ENCODE data around the gene POU3F4. TPM values are rescaled to one million over a fixed set of nuclear protein-coding genes. Genes with fewer than 3 reads are reported as not detected.
A peak's percentile ranks its signal among the peaks of the same experiment; 100 is the strongest.

Gene POU3F4
- total RNA-seq, 1 donor from 2014 or later: not detected

GRCh38 chrX:83501003-83501402, 7.1 kb upstream of the POU3F4 start:
- Histone ChIP-seq H3K9ac (no peak overlapping the region), H3F3A (ENCODE audit: low read depth) (no peaks in the 10 kb centered on the region), H3K9me3 (ENCODE audit: low read depth) (no peaks in the 10 kb centered on the region), H3K27me3 (peaks cover 62% of the 10 kb centered on the region), H3K4me2 (peak overlapping the region; percentile 6), H3K27ac (no peak overlapping the region), H4K20me1 (ENCODE audit: low read depth) (no peaks in the 10 kb centered on the region), H3K36me3 (no peaks in the 10 kb centered on the region), H3K4me3 (no peak overlapping the region), H3K79me2 (ENCODE audit: low read depth) (no peaks in the 10 kb centered on the region), H2AFZ (replicated peaks) (no peak overlapping the region), H3K4me1 (no peaks in the 10 kb centered on the region)
- peaks cover 6% of the 10 kb centered on the region for H3K27me3 Mint-ChIP-seq (ENCODE audit: insufficient read depth, low read depth)
- H3K4me3 Mint-ChIP-seq: peak overlapping the region; percentile 80
- no peak for TF ChIP-seq EZH2 (IDR thresholded peaks at IDR 0.05)
- no peak for TF ChIP-seq EZH2phosphoT487 (IDR thresholded peaks at IDR 0.05)
- TF ChIP-seq CTCF (IDR thresholded peaks at IDR 0.05): no peak
- H3K9me3 Mint-ChIP-seq: no peaks in the 10 kb centered on the region
- peaks cover 56% of the 10 kb centered on the region for H3K4me1 Mint-ChIP-seq
- peak overlapping the region; percentile 95 for H3K27ac Mint-ChIP-seq
- no peaks in the 10 kb centered on the region for H3K36me3 Mint-ChIP-seq
- DNase-seq (ENCODE audit: low spot score): peak; percentile 34

GRCh38 chrX:83501530-83501929, 6.6 kb upstream of the POU3F4 start:
- Mint-ChIP-seq H3K27me3 (ENCODE audit: insufficient read depth, low read depth) (peaks cover 6% of the 10 kb centered on the region), H3K36me3 (no peaks in the 10 kb centered on the region), H3K4me1 (peaks cover 56% of the 10 kb centered on the region), H3K27ac (peak overlapping the region; percentile 95), H3K9me3 (no peaks in the 10 kb centered on the region), H3K4me3 (peak overlapping the region; percentile 80)
- Histone ChIP-seq H3K4me3 (peak overlapping the region; percentile 17), H2AFZ (replicated peaks) (no peak overlapping the region), H3K36me3 (no peaks in the 10 kb centered on the region), H4K20me1 (ENCODE audit: low read depth) (no peaks in the 10 kb centered on the region), H3K79me2 (ENCODE audit: low read depth) (no peaks in the 10 kb centered on the region), H3K27me3 (peaks cover 67% of the 10 kb centered on the region), H3F3A (ENCODE audit: low read depth) (no peaks in the 10 kb centered on the region), H3K27ac (no peak overlapping the region), H3K9ac (no peak overlapping the region), H3K4me2 (peak overlapping the region; percentile 6), H3K9me3 (ENCODE audit: low read depth) (no peaks in the 10 kb centered on the region), H3K4me1 (no peaks in the 10 kb centered on the region)
- TF ChIP-seq EZH2 (IDR thresholded peaks at IDR 0.05): no peak
- TF ChIP-seq CTCF (IDR thresholded peaks at IDR 0.05): peak; percentile 36
- peak; percentile 41 for DNase-seq (ENCODE audit: low spot score)

GRCh38 chrX:83504721-83505479, 3.2 kb upstream of the POU3F4 start:
- Histone ChIP-seq H3K4me2 (no peak overlapping the region), H3K9me3 (ENCODE audit: low read depth) (no peaks in the 10 kb centered on the region), H3K27me3 (peaks cover 100% of the 10 kb centered on the region), H2AFZ (replicated peaks) (no peak overlapping the region), H3K27ac (no peak overlapping the region), H3K79me2 (ENCODE audit: low read depth) (no peaks in the 10 kb centered on the region), H3K4me3 (no peak overlapping the region), H3K36me3 (no peaks in the 10 kb centered on the region), H3F3A (ENCODE audit: low read depth) (no peaks in the 10 kb centered on the region), H3K9ac (no peak overlapping the region), H3K4me1 (no peaks in the 10 kb centered on the region), H4K20me1 (ENCODE audit: low read depth) (peaks cover 12% of the 10 kb centered on the region)
- DNase-seq (ENCODE audit: low spot score): no peak
- Mint-ChIP-seq H3K27ac (peak overlapping the region; percentile 94), H3K4me3 (peak overlapping the region; percentile 87), H3K4me1 (peaks cover 65% of the 10 kb centered on the region), H3K9me3 (peaks cover 2% of the 10 kb centered on the region), H3K36me3 (no peaks in the 10 kb centered on the region), H3K27me3 (ENCODE audit: insufficient read depth, low read depth) (peaks cover 6% of the 10 kb centered on the region)
- TF ChIP-seq EZH2 (IDR thresholded peaks at IDR 0.05) (no peak), CTCF (IDR thresholded peaks at IDR 0.05) (no peak), EZH2phosphoT487 (IDR thresholded peaks at IDR 0.05) (no peak)
